Measurements from ENCODE around the gene RBFOX1. TPM values are rescaled to one million over a fixed set of nuclear protein-coding genes. Genes with fewer than 3 reads are reported as not detected.

RBFOX1 gene
- total RNA-seq, 1 experiment from 2014 or later: not detected

- Histone ChIP-seq H4K20me1 (ENCODE audit: insufficient read depth) (no peaks in the 10 kb centered on the region), H3K4me1 (ENCODE audit: control insufficient read depth in 1 of 2, insufficient read depth in 2 of 2, low read length in 2 of 2) (no peaks in the 10 kb centered on the region), H3K9me3 (ENCODE audit: control insufficient read depth in 1 of 2, insufficient read depth in 1 of 2, low read depth in 1 of 2, low read length in 2 of 2) (peaks cover 0 to 23% of the 10 kb centered on the region in 2 experiments; a peak in 2 of 4 replicates), H3K27me3 (ENCODE audit: insufficient read depth, low read length) (no peaks in the 10 kb centered on the region), H3K9me2 (ENCODE audit: insufficient read depth) (no peaks in the 10 kb centered on the region), H3K4me3 (replicated peaks in 1 of 2; ENCODE audit: low read depth in 1 of 2, low read length in 2 of 2) (no peak overlapping the region), H2AFZ (ENCODE audit: low read depth, low read length, poor library complexity, severe bottlenecking) (no peak overlapping the region), H3K79me2 (ENCODE audit: insufficient read depth, low read length) (no peaks in the 10 kb centered on the region), H3K9ac (ENCODE audit: low read length) (no peak overlapping the region), H3K4me2 (ENCODE audit: low read length) (no peak overlapping the region), H3K27ac (ENCODE audit: low read depth, low read length) (no peak overlapping the region), H3K36me3 (ENCODE audit: control insufficient read depth in 1 of 2, insufficient read depth in 2 of 2, low read length in 2 of 2) (no peaks in the 10 kb centered on the region)
- ATAC-seq: no peak
- TF ChIP-seq SRF (IDR thresholded peaks at IDR 0.05; ENCODE audit: low read depth): no peak
- TF ChIP-seq SP1 (IDR thresholded peaks at IDR 0.05; ENCODE audit: low read depth): no peak
- TF ChIP-seq ATF3 (IDR thresholded peaks at IDR 0.05): no peak
- TF ChIP-seq MAX (IDR thresholded peaks at IDR 0.05): no peak
- no peak for TF ChIP-seq POLR2A (IDR thresholded peaks at IDR 0.05; ENCODE audit: borderline replicate concordance, extremely low read depth, insufficient read depth, insufficient read length)
- TF ChIP-seq YY1 (IDR thresholded peaks at IDR 0.05; ENCODE audit: extremely low read depth, insufficient replicate concordance, low read depth, low read length): no peak
- TF ChIP-seq TCF7L2 (IDR thresholded peaks at IDR 0.05; ENCODE audit: borderline replicate concordance, extremely low read depth, insufficient read depth, insufficient read length): no peak
- no peak for TF ChIP-seq ZNF274 (IDR thresholded peaks at IDR 0.05; ENCODE audit: low read depth, low read length)
- TF ChIP-seq EZH2 (IDR thresholded peaks at IDR 0.05): no peak
- TF ChIP-seq SIN3A (IDR thresholded peaks at IDR 0.05; ENCODE audit: low read depth): no peak
- TF ChIP-seq EZH2phosphoT487 (IDR thresholded peaks at IDR 0.05; ENCODE audit: borderline replicate concordance): no peak
- no peak for TF ChIP-seq EGR1 (IDR thresholded peaks at IDR 0.05; ENCODE audit: low read depth)
- TF ChIP-seq RAD21 (IDR thresholded peaks at IDR 0.05; ENCODE audit: low read depth): no peak
- no peak for TF ChIP-seq JUND (IDR thresholded peaks at IDR 0.05)
- POLR2A ChIA-PET: no interaction called here
- RAD21 ChIA-PET (ENCODE audit: low non-redundant PET in 1 of 2, low total read pairs in 2 of 2, uncharacterized antibody in 2 of 2, unreplicated experiment in 2 of 2): no interaction called here
- CTCF ChIA-PET: no interaction called here
- intact Hi-C loops (cut with micrococcal nuclease): no loop called here
- no TSS peak for BruUV-seq (replicated peaks)
- DNase-seq (ENCODE audit: low read depth, low spot score): no peak
Observed at GRCh38 chr16:7318686-7319085, 14.0 kb upstream of the RBFOX1 start.
